K562 (cell line): ENCODE measurements around the gene BMF. TPM values are rescaled to one million over a fixed set of nuclear protein-coding genes. Genes with fewer than 3 reads are reported as not detected.

Experiments
- ATF1 ChIP-seq, 2 experiments: fragments of 450-650 bp in 1 of 2; IDR thresholded peaks; 2 replicates each; pipeline ENCODE4 v1.6.1; 2016; ENCODE audit warnings: missing compliant biosample characterization in 1 of 2, missing genetic modification characterization in 1 of 2
- BRD4 ChIP-seq: fragments of 200-600 bp; sonication (generic); IDR thresholded peaks from 2 replicates; pipeline ENCODE4 v1.6.1; 2017; ENCODE audit warnings: inconsistent platforms
- DPF2 ChIP-seq: fragments of 450-650 bp; IDR thresholded peaks from 2 replicates; pipeline ENCODE4 v1.6.1; 2016
- JUN ChIP-seq, 2 experiments: sonication (generic) in 1 of 2; formaldehyde crosslinking in 1 of 2; IDR thresholded peaks; 2 replicates each; pipeline versions ENCODE4 v1.6.1 to v1.8.0; 2012 to 2022; ENCODE audit warnings: borderline replicate concordance in 2 of 2, mild to moderate bottlenecking in 2 of 2, improper control_type of control experiment in 1 of 2, low read depth in 1 of 2, low read length in 1 of 2, missing genetic modification reagents in 1 of 2
- JUNB ChIP-seq: fragments of 450-650 bp; formaldehyde crosslinking; conservative IDR thresholded peaks from 2 replicates; pipeline ENCODE4 v1.4.0; 2020; ENCODE audit warnings: mild to moderate bottlenecking
- NFE2 ChIP-seq: IDR thresholded peaks from 2 replicates; pipeline ENCODE4 v1.6.1; 2014; ENCODE audit warnings: antibody characterized with exemption, low read depth
- NR1H2 ChIP-seq: sonication (generic); formaldehyde crosslinking; IDR thresholded peaks from 2 replicates; pipeline ENCODE4 v1.4.0; 2020; ENCODE audit warnings: mild to moderate bottlenecking, missing genetic modification reagents
- ZC3H4 ChIP-seq: sonication (generic); formaldehyde crosslinking; IDR thresholded peaks from 2 replicates; pipeline ENCODE4 v1.9.0; 2021; ENCODE audit warnings: missing genetic modification reagents, borderline replicate concordance
- ZNF274 ChIP-seq: IDR thresholded peaks from 2 replicates; pipeline ENCODE4 v1.6.1; 2011; ENCODE audit warnings: low read depth, mild to moderate bottlenecking, low read length, moderate library complexity, borderline replicate concordance
- polyA plus RNA-seq, 8 experiments: library from polyadenylated mRNA; depleted of rRNA in 4 of 8; stranded (reverse) in 5 of 8; unstranded in 3 of 8; fragments of >200 nt; fragmentation: Nextera tagmentation in 2 of 8; fragmentation: Illumina TruSeq in 1 of 8; extraction: Ambion mirVana in 2 of 8; extraction: Trizol in 1 of 8; gene quantifications; 2 replicates each; pipeline versions ENCODE4 v1.2.1 to v1.2.3, GENCODE V29; 2011 to 2014; ENCODE audit warnings: inconsistent platforms in 1 of 8, missing spikeins in 1 of 8
- total RNA-seq, 7 experiments: library from RNA; depleted of rRNA in 6 of 7; stranded (reverse); fragments of >200 nt in 6 of 7; fragmentation: Illumina TruSeq in 2 of 7; extraction: Trizol in 2 of 7; gene quantifications; 2 replicates each; pipeline versions ENCODE4 v1.2.1 to v1.2.3, GENCODE V29; 2011 to 2021; ENCODE audit warnings: low replicate concordance in 1 of 7
- TF ChIP-seq, protein P1 (sequence below): sonication (generic); formaldehyde crosslinking; IDR thresholded peaks from 2 replicates; pipeline ENCODE4 v1.9.0; 2022; ENCODE audit warnings: mild to moderate bottlenecking, missing genetic modification reagents
- TF ChIP-seq, protein P2 (sequence below), 2 experiments: fragments of 450-650 bp; IDR thresholded peaks; 2 replicates each; pipeline ENCODE4 v1.6.1; 2018; ENCODE audit warnings: mild to moderate bottlenecking in 2 of 2, low read depth in 1 of 2; ENCODE audit not compliant: partially characterized antibody in 2 of 2
- TF ChIP-seq, protein P3 (sequence below): IDR thresholded peaks from 3 replicates; pipeline ENCODE4 v1.6.1; 2011; ENCODE audit warnings: borderline replicate concordance, mild to moderate bottlenecking, moderate library complexity; ENCODE audit not compliant: insufficient read length; ENCODE audit errors: extremely low read depth
- TF ChIP-seq, protein P4 (sequence below): sonication (generic); formaldehyde crosslinking; IDR thresholded peaks from 2 replicates; pipeline ENCODE4 v1.8.1; 2023; ENCODE audit warnings: mild to moderate bottlenecking, missing genetic modification reagents
- TF ChIP-seq, protein P5 (sequence below): fragments of 250-450 bp; sonication (Bioruptor Pico); IDR thresholded peaks from 2 replicates; pipeline ENCODE4 v1.5.0; 2020; ENCODE audit warnings: mild to moderate bottlenecking

BMF gene
- total and polyA plus RNA-seq, 9 of the 15 experiments (the other 6 are each of a cell fraction or from before 2014, with no cell fraction given), result 0.25 to 0.91 (median 0.59) TPM; not detected in 2

DNA sequence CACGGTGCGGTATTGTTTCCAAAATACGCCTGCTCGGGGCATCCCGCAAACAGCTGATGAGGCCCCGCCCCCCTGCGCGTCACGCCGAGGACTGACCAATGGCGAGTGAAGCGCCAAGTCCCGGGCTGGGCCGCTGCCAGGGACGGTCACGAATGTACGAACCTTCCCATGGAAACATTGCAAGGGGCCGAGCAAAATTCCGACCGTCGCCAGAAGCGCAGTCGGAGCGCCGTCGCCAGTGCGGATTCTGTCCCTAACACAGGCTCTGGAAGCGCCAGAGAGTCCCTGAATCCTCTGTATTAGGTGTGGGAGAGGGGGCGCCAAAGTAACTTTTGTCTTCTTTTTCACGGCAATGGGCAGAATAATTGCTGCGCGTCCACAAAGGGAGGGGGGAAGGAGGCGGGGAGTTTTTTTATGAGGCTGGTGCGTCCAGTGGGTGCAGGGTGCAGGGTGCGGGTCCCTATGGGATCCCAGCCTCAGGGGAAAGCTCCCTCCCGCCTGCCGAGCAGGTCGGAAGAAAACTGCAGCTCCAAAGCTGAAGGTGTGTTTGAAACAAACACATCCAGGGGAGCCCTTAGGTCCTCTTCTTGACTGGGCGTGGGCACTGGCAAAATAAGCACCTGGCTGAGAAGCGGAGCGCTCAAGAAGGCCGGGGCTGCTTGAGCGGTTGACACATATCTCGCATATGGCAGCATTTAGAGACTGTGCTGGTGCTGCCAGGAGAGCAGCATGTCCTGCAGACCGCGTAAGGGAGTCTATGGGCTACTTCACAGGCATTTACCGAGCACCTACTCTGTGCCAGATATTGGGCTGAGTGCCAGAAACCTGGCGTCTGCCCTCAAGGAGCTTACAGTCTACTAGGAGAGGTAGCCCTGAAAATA, at the start of gene BMF (continued):
- TF ChIP-seq, protein P1, sequence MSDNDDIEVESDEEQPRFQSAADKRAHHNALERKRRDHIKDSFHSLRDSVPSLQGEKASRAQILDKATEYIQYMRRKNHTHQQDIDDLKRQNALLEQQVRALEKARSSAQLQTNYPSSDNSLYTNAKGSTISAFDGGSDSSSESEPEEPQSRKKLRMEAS, result peak; percentile 54
- TF ChIP-seq BRD4, result no peak
- TF ChIP-seq, protein P2, sequence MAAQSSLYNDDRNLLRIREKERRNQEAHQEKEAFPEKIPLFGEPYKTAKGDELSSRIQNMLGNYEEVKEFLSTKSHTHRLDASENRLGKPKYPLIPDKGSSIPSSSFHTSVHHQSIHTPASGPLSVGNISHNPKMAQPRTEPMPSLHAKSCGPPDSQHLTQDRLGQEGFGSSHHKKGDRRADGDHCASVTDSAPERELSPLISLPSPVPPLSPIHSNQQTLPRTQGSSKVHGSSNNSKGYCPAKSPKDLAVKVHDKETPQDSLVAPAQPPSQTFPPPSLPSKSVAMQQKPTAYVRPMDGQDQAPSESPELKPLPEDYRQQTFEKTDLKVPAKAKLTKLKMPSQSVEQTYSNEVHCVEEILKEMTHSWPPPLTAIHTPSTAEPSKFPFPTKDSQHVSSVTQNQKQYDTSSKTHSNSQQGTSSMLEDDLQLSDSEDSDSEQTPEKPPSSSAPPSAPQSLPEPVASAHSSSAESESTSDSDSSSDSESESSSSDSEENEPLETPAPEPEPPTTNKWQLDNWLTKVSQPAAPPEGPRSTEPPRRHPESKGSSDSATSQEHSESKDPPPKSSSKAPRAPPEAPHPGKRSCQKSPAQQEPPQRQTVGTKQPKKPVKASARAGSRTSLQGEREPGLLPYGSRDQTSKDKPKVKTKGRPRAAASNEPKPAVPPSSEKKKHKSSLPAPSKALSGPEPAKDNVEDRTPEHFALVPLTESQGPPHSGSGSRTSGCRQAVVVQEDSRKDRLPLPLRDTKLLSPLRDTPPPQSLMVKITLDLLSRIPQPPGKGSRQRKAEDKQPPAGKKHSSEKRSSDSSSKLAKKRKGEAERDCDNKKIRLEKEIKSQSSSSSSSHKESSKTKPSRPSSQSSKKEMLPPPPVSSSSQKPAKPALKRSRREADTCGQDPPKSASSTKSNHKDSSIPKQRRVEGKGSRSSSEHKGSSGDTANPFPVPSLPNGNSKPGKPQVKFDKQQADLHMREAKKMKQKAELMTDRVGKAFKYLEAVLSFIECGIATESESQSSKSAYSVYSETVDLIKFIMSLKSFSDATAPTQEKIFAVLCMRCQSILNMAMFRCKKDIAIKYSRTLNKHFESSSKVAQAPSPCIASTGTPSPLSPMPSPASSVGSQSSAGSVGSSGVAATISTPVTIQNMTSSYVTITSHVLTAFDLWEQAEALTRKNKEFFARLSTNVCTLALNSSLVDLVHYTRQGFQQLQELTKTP (IDR thresholded peaks at IDR 0.05; ENCODE audit: low read depth in 1 of 2, partially characterized antibody in 2 of 2), result peak in 1 of 2 experiments; percentile 57
- peak; percentile 66 for TF ChIP-seq DPF2
- no peak for TF ChIP-seq NFE2
- peak; percentile 62; the same call in 1 of the 2 replicates for TF ChIP-seq ATF1 (CRISPR knock-in tag; IDR thresholded peaks at IDR 0.05)
- peak; percentile 95 for TF ChIP-seq ATF1 (tag; IDR thresholded peaks at IDR 0.05)
- TF ChIP-seq JUNB (CRISPR knock-in tag), result no peak
- TF ChIP-seq, protein P3, sequence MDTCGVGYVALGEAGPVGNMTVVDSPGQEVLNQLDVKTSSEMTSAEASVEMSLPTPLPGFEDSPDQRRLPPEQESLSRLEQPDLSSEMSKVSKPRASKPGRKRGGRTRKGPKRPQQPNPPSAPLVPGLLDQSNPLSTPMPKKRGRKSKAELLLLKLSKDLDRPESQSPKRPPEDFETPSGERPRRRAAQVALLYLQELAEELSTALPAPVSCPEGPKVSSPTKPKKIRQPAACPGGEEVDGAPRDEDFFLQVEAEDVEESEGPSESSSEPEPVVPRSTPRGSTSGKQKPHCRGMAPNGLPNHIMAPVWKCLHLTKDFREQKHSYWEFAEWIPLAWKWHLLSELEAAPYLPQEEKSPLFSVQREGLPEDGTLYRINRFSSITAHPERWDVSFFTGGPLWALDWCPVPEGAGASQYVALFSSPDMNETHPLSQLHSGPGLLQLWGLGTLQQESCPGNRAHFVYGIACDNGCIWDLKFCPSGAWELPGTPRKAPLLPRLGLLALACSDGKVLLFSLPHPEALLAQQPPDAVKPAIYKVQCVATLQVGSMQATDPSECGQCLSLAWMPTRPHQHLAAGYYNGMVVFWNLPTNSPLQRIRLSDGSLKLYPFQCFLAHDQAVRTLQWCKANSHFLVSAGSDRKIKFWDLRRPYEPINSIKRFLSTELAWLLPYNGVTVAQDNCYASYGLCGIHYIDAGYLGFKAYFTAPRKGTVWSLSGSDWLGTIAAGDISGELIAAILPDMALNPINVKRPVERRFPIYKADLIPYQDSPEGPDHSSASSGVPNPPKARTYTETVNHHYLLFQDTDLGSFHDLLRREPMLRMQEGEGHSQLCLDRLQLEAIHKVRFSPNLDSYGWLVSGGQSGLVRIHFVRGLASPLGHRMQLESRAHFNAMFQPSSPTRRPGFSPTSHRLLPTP, result no peak
- TF ChIP-seq, protein P4, sequence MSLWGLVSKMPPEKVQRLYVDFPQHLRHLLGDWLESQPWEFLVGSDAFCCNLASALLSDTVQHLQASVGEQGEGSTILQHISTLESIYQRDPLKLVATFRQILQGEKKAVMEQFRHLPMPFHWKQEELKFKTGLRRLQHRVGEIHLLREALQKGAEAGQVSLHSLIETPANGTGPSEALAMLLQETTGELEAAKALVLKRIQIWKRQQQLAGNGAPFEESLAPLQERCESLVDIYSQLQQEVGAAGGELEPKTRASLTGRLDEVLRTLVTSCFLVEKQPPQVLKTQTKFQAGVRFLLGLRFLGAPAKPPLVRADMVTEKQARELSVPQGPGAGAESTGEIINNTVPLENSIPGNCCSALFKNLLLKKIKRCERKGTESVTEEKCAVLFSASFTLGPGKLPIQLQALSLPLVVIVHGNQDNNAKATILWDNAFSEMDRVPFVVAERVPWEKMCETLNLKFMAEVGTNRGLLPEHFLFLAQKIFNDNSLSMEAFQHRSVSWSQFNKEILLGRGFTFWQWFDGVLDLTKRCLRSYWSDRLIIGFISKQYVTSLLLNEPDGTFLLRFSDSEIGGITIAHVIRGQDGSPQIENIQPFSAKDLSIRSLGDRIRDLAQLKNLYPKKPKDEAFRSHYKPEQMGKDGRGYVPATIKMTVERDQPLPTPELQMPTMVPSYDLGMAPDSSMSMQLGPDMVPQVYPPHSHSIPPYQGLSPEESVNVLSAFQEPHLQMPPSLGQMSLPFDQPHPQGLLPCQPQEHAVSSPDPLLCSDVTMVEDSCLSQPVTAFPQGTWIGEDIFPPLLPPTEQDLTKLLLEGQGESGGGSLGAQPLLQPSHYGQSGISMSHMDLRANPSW (CRISPR knock-in tag), result peak; percentile 29; the same call in 1 of the 2 replicates
- no peak for TF ChIP-seq NR1H2 (CRISPR knock-in tag)
- no peak for TF ChIP-seq ZC3H4 (CRISPR knock-in tag)
- TF ChIP-seq, protein P5, sequence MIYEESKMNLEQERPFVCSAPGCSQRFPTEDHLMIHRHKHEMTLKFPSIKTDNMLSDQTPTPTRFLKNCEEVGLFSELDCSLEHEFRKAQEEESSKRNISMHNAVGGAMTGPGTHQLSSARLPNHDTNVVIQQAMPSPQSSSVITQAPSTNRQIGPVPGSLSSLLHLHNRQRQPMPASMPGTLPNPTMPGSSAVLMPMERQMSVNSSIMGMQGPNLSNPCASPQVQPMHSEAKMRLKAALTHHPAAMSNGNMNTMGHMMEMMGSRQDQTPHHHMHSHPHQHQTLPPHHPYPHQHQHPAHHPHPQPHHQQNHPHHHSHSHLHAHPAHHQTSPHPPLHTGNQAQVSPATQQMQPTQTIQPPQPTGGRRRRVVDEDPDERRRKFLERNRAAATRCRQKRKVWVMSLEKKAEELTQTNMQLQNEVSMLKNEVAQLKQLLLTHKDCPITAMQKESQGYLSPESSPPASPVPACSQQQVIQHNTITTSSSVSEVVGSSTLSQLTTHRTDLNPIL (CRISPR knock-in tag), result no peak
- TF ChIP-seq ZNF274, result no peak
- 0 out of 2 replicates have a peak, but pooled peaks have one; percentile 17 for TF ChIP-seq JUN (IDR thresholded peaks at IDR 0.05; ENCODE audit: borderline replicate concordance, low read depth, low read length)
- no peak for TF ChIP-seq JUN (CRISPR knock-in tag; IDR thresholded peaks at IDR 0.05; ENCODE audit: borderline replicate concordance)
